ENCODE data around the gene LRRC4B. TPM values are rescaled to one million over a fixed set of nuclear protein-coding genes. Genes with fewer than 3 reads are reported as not detected.

The LRRC4B gene
- total RNA-seq, 4 donors from 2014 or later, result 0.33 to 0.81 (median 0.34) TPM; not detected in 1

DNA sequence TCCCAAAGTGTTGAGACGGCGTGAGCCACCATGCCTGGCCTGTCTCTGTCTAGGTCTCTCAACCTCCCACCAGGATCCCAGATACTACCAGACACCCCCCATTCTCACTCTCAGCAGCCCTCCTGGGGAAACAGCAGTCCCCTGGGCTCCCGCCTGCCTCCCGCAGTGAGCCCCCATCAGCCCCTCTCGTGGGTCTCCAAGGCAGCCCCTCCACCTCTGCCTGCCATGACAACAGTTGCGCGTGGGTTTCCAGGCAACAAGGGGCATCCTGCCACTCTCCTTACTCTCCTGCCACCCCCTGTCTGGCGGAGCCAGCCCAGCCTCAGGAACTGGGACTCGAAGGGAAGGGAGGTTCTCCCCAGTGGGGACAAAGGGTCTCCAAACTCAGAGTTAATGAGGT lies 5.2 kb downstream of the LRRC4B start:
- intact Hi-C loops (cut with DNase I; ENCODE audit: low total_unique reads) (no loop called here), in situ Hi-C loops (cut with MboI; ENCODE audit: low sequenced_read_pairs in 4 of 4) (no loop called here)
- Histone ChIP-seq H3K4me1 (peaks cover 0 to 7% of the 10 kb centered on the region in 2 donors), H3K4me3 (no peak overlapping the region), H3K36me3 (no peaks in the 10 kb centered on the region), H3K9me3 (no peaks in the 10 kb centered on the region), H3K27me3 (peaks cover 37 to 71% (median 42%) of the 10 kb centered on the region in 3 donors), H3K27ac (no peak overlapping the region)
- ATAC-seq, result no peak
- TF ChIP-seq, protein P1, sequence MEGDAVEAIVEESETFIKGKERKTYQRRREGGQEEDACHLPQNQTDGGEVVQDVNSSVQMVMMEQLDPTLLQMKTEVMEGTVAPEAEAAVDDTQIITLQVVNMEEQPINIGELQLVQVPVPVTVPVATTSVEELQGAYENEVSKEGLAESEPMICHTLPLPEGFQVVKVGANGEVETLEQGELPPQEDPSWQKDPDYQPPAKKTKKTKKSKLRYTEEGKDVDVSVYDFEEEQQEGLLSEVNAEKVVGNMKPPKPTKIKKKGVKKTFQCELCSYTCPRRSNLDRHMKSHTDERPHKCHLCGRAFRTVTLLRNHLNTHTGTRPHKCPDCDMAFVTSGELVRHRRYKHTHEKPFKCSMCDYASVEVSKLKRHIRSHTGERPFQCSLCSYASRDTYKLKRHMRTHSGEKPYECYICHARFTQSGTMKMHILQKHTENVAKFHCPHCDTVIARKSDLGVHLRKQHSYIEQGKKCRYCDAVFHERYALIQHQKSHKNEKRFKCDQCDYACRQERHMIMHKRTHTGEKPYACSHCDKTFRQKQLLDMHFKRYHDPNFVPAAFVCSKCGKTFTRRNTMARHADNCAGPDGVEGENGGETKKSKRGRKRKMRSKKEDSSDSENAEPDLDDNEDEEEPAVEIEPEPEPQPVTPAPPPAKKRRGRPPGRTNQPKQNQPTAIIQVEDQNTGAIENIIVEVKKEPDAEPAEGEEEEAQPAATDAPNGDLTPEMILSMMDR (IDR thresholded peaks at IDR 0.05 in 4 of 5, conservative IDR thresholded peaks at IDR 0.05 in 1 of 5), result no peak
- TF ChIP-seq POLR2A (IDR thresholded peaks at IDR 0.05), result no peak
- DNase-seq, result no peak

DNA sequence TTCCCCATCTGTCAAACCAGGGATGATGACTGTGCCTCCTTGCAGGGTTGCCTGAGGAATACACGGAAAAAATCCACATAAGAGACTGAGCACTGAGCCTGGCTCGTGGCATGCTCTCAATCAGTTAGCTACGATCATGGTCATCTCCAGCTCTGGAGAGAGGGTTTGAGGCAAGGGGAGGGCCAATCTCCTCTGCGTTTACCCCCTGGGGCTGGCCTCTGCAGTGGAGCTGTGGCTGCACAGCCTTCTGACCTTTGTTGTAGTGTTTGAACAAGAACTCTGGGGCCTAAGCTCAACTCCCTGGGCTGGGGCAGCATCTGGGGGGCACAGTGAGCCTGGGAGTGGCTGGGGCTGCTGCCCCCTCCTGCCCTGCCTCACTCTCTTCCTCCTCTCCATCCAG lies 5.9 kb downstream of the LRRC4B start:
- in situ Hi-C loops (cut with MboI; ENCODE audit: low sequenced_read_pairs in 4 of 4) (no loop called here), intact Hi-C loops (cut with DNase I; ENCODE audit: low total_unique reads) (no loop called here)
- no peak overlapping the region for H3K27ac ChIP-seq
- no peak overlapping the region for H3K4me3 ChIP-seq
- peaks cover 0 to 5% of the 10 kb centered on the region in 2 donors for H3K4me1 ChIP-seq
- H3K27me3 ChIP-seq, result peaks cover 38 to 71% (median 41%) of the 10 kb centered on the region in 3 donors
- H3K9me3 ChIP-seq, result no peaks in the 10 kb centered on the region
- ATAC-seq, result no peak
- TF ChIP-seq POLR2A (IDR thresholded peaks at IDR 0.05), result no peak
- TF ChIP-seq, protein P1 (IDR thresholded peaks at IDR 0.05 in 4 of 5, conservative IDR thresholded peaks at IDR 0.05 in 1 of 5), result no peak
- DNase-seq, result no peak
- H3K36me3 ChIP-seq, result no peaks in the 10 kb centered on the region

DNA sequence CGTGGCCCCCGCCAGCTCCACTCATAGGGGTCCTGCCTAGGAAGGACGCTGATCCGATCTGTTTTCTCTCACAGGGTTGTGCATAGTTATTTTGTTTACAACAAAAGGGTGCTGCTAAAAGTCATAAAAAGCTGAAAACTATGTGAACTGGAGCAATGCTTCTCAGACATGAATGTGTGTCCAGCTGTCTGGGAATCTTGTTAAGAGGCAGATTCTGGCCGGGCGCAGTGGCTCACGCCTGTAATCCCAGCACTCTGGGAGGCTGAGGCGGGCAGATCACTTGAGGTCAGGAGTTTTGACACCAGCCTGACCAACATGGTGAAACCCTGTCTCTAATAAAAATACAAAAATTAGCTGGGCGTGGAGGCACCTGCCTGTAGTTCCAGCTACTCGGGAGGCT lies 8.6 kb downstream of the LRRC4B start:
- in situ Hi-C loops (cut with MboI; ENCODE audit: low sequenced_read_pairs in 4 of 4) (no loop called here), intact Hi-C loops (cut with DNase I; ENCODE audit: low total_unique reads) (loop anchor here (10.0 kb wide), 1 partner anchor 95 kb away; no protein-coding TSS in a partner anchor)
- no peak for ATAC-seq
- H3K4me1 ChIP-seq, result peaks cover 0 to 11% of the 10 kb centered on the region in 2 donors
- H3K36me3 ChIP-seq, result no peaks in the 10 kb centered on the region
- H3K4me3 ChIP-seq, result no peak overlapping the region
- no peaks in the 10 kb centered on the region for H3K9me3 ChIP-seq
- DNase-seq, result no peak
- TF ChIP-seq, protein P1 (IDR thresholded peaks at IDR 0.05 in 4 of 5, conservative IDR thresholded peaks at IDR 0.05 in 1 of 5), result no peak
- no peak for TF ChIP-seq POLR2A (IDR thresholded peaks at IDR 0.05)
- H3K27me3 ChIP-seq, result peaks cover 42 to 71% (median 45%) of the 10 kb centered on the region in 3 donors
- H3K27ac ChIP-seq, result no peak overlapping the region

- Histone ChIP-seq H3K4me1 (peaks cover 0 to 11% of the 10 kb centered on the region in 2 donors), H3K36me3 (no peaks in the 10 kb centered on the region), H3K27me3 (peaks cover 44 to 74% (median 45%) of the 10 kb centered on the region in 3 donors), H3K9me3 (no peaks in the 10 kb centered on the region), H3K27ac (no peak overlapping the region), H3K4me3 (no peak overlapping the region)
- DNase-seq (no peak), ATAC-seq (no peak)
- intact Hi-C loops (cut with DNase I; ENCODE audit: low total_unique reads) (loop anchor here (10.0 kb wide), 1 partner anchor 94 kb away; no protein-coding TSS in a partner anchor), in situ Hi-C loops (cut with MboI; ENCODE audit: low sequenced_read_pairs in 4 of 4) (no loop called here)
- TF ChIP-seq POLR2A (IDR thresholded peaks at IDR 0.05), result no peak
- TF ChIP-seq, protein P1 (IDR thresholded peaks at IDR 0.05 in 4 of 5, conservative IDR thresholded peaks at IDR 0.05 in 1 of 5), result no peak
Observed at GRCh38 chr19:50558449-50558848, 9.8 kb downstream of the LRRC4B start.

DNA sequence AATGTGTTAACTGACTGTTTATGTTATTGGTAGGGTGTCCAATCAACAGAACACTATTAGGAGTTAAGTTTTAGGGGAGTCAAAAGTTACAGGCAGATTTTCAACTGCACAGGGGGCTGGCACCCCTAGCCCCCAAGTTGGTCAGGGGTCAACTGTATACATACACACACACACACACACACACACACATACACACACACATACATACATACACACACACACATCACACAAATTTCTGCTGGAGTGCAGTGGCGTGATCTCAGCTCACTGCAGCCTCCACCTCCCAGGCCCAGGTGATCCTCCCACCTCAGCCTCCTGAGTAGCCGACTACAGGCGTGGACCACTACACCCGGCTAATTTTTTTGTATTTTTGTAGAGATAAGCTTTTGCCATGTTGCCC lies 10.2 kb downstream of the LRRC4B start:
- no peak for TF ChIP-seq POLR2A (IDR thresholded peaks at IDR 0.05)
- TF ChIP-seq, protein P1 (IDR thresholded peaks at IDR 0.05 in 4 of 5, conservative IDR thresholded peaks at IDR 0.05 in 1 of 5), result no peak
- Histone ChIP-seq H3K9me3 (no peaks in the 10 kb centered on the region), H3K4me3 (no peak overlapping the region), H3K27me3 (peaks cover 44 to 74% (median 45%) of the 10 kb centered on the region in 3 donors), H3K27ac (no peak overlapping the region), H3K4me1 (peaks cover 0 to 11% of the 10 kb centered on the region in 2 donors), H3K36me3 (no peaks in the 10 kb centered on the region)
- no peak for DNase-seq
- intact Hi-C loops (cut with DNase I; ENCODE audit: low total_unique reads) (loop anchor here (10.0 kb wide), 1 partner anchor 93 kb away; no protein-coding TSS in a partner anchor), in situ Hi-C loops (cut with MboI; ENCODE audit: low sequenced_read_pairs in 4 of 4) (no loop called here)
- no peak for ATAC-seq

Data from gastrocnemius medialis (tissue), 4 donors.